GM10266 (cell line): ENCODE measurements around the gene SGO2.

Experiments
- DNase-seq: peaks from one replicate; pipeline ENCODE4 v3.0.0; 2012; ENCODE audit errors: extremely low spot score
- CTCF ChIP-seq: IDR thresholded peaks from 2 replicates; pipeline ENCODE4 v1.5.1; 2012; ENCODE audit warnings: mild to moderate bottlenecking, low read depth; ENCODE audit not compliant: control insufficient read depth, insufficient read depth; ENCODE audit errors: missing control alignments

Gene SGO2

DNA sequence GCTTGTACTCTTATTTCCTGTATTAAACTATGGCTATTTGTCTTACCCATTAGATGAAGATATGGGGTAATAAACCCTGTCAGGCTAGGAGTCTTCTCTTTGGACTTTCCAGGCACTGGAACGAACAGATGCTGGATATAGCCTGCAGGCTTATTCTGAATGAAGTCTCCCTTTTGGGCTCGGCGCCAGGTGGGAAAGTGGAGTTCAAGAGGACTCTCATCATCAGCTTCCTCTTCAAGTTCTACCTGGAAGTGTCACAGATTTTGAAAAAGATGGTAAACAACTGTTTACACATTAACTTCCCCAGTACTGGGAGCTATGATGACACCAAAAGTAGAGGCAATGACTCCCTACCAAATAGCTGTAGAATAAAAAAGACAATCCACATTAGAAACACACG, 87.7 kb downstream of the SGO2 start:
- DNase-seq = no peak
- TF ChIP-seq CTCF = no peak

DNA sequence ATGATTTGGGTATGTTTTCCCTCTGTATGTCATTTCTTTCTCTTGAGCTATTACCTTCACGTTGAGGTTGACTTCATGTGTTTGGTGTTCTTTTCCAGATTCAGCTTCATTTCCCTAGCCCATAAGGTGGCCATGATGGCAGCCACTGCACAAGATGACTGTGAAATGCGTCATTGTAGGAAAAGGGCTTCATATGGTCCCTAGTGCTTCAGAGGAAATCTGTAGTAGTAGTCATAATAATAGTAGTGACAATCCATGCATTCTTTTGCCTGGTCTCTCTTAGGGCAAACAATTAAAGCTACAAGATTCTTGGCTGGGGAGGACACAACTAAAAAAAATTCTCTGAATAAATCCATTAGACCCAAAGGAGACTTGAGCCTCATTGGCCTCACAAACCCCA, 88.2 kb downstream of the SGO2 start:
- no peak for DNase-seq
- no peak for TF ChIP-seq CTCF

DNA sequence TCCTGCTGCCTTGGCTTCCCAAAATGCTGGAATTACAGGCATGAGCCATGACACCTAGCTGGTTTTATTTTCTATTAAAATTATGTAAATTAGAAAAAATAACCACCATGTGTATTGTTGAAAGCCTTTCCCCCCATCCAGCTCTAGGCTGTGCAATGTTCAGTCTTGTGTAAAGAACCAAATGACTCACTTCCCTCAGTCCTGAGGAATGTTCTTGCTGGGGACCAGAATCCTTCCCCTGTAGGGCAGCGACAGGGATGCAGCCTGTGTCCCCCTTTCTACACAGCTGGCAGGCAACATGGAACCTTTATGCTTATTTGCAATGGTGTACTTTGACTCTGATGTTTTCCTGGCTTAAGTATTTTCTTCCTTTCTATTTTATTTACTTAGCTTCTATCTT, 89.2 kb downstream of the SGO2 start:
- no peak for DNase-seq
- TF ChIP-seq CTCF = no peak

GRCh38 chr2:200616193-200616592, 90.2 kb downstream of the SGO2 start:
- no peak for TF ChIP-seq CTCF
- no peak for DNase-seq

DNA sequence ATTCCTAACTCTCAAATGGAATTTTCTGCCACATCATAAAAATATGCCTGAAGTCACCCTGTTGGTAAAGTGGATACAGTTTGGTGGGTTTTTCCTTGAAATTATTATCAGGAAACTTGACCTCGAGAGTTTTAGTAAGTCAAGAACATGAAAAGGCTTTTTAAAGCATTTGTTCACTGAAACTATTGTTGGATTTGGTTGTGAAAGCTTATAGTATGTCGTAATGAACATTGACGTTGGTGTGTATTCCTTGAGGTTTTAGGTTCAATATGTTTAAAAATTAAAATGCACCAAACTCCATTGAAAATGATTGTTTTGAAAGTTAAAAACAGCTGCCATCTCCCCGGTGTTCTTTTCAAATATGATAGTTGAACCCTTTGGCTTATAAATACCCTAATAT, 90.6 kb downstream of the SGO2 start:
- no peak for TF ChIP-seq CTCF
- no peak for DNase-seq

GRCh38 chr2:200617156-200618053, 91.4 kb downstream of the SGO2 start:
- DNase-seq = no peak
- TF ChIP-seq CTCF = no peak

DNA sequence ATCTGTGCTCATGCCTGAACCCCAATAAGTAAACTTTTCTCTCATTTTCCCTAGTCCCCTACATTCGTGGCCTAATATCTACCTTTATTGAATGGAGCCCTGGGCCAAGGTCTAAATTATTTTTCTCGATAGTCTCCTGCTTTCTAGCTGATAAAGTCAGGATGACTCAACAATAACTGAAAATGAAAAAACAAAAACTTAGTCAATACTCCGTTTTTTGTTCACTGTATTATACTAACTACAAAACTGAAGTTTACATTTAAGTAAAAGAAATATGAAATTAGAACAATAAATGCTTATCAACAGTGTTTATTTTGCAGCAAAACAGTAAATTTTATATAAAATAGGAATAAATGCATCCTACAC, 92.0 kb downstream of the SGO2 start:
- DNase-seq = no peak
- TF ChIP-seq CTCF = no peak
